Measurements from ENCODE around the gene ATP5MG.

The ATP5MG gene

DNA sequence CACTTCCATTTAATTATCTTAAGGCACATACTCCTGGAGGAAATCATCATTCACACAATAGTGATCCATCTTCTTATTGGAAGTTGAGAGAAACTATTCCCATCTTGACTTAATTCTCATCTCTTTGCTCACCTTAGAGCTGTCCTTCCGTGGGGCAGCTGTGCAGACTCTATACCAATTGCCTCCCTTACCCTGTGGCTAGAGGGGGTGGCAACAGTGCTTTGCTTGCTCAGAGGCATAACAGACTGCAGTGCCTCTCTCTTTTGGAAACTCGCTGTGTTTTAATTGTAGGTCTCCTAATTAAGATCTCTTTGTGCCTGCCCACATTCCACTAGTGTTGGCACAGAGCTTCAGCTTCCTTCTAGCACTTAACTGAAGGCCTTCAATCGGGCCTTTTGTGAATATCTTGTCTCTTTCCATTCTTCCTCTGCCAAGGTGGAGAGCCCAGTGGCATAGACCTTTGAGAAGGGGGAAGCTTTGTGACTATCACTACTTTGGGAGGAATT lies 40.4 kb downstream of the ATP5MG start:
- no peak for DNase-seq (ENCODE audit: low read depth in 2 of 2)

DNA sequence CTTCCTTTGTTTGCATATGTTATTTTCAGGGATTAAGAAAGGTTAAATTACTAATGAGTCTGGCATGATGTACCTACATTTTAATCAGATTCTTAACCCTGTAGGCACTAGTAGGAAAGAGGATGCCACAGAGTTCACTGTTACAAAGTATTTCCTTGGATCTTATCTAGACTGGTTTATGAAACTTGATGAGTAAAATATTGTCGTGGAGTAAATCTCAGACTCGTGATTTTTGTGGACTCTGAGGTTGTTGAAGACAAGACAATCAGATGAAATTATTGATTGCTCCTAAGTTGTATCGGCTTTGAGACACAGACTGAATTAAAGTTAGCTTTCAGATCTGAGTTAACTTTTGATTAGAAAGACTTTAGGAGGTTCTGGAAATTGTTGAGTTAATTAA lies 40.9 kb downstream of the ATP5MG start:
- no peak for DNase-seq (ENCODE audit: low read depth in 2 of 2)

- DNase-seq (ENCODE audit: low read depth in 2 of 2) = no peak
These were observed 41.6 kb downstream of the ATP5MG start for GRCh38 chr11:118442908-118443589.

- DNase-seq (ENCODE audit: low read depth in 2 of 2) = no peak
These were observed 42.3 kb downstream of the ATP5MG start for GRCh38 chr11:118443590-118444218.

GRCh38 chr11:118447423-118447822 lies 46.0 kb downstream of the ATP5MG start:
- DNase-seq (ENCODE audit: low read depth in 2 of 2) = no peak

- no peak for DNase-seq (ENCODE audit: low read depth in 2 of 2)
These were observed 46.9 kb downstream of the ATP5MG start for GRCh38 chr11:118448294-118448693.

DNA sequence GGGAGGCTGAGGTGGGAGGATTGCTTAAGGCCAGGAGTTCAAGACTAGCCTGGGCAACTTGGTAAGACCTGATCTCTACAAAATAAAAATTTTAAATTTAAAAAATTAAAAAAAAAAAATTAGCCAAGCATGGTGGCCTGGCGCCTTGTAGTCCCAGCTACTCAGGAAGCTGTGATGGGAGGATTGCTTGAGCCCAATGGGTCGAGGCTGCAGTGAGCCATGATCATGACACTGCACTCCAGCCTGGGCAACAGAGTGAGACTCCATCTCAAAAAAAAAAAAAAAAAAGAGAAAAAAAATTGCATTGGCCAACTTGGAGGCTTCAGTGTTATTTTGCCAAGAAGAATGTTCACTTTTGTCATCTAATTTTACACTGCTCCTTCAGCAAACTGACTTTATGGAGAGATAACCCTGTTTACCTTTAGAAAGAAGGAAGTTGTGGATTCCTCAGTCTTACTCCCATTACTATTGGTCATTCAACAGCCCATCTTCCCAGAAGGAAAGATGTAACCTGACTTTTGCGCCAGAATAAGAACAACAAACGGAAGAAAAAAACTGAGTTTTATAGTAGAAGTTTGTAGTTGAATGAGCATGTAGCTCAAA lies 48.0 kb downstream of the ATP5MG start:
- no peak for DNase-seq (ENCODE audit: low read depth in 2 of 2)

- DNase-seq (ENCODE audit: low read depth in 2 of 2) = no peak
These were observed 49.0 kb downstream of the ATP5MG start for GRCh38 chr11:118450451-118450850.

All from stimulated activated CD4-positive, alpha-beta T cell treated with anti-CD3 and anti-CD28 coated beads, Interleukin-15, amount 100 ng/mL, for 48 hours (primary cell).